GM13976 (cell line): ENCODE results near the gene MAEA.

Source experiments
- DNase-seq: peaks from one replicate; pipeline ENCODE4 v3.0.0; 2012; ENCODE audit warnings: low spot score
- CTCF ChIP-seq: IDR thresholded peaks from 2 replicates; pipeline ENCODE4 v1.5.1; 2012; ENCODE audit warnings: borderline replicate concordance, mild to moderate bottlenecking; ENCODE audit not compliant: insufficient read depth; ENCODE audit errors: extremely low read depth, missing control alignments, control extremely low read depth
- in situ Hi-C: fragments of 300-500 bp; cut with MboI; formaldehyde crosslinking; loops from one replicate; pipeline ENCODE4 v1.12.0; 2022; ENCODE audit warnings: low sequenced_read_pairs, mixed read lengths, inconsistent platforms; ENCODE audit not compliant: unreplicated experiment

Gene MAEA

DNA sequence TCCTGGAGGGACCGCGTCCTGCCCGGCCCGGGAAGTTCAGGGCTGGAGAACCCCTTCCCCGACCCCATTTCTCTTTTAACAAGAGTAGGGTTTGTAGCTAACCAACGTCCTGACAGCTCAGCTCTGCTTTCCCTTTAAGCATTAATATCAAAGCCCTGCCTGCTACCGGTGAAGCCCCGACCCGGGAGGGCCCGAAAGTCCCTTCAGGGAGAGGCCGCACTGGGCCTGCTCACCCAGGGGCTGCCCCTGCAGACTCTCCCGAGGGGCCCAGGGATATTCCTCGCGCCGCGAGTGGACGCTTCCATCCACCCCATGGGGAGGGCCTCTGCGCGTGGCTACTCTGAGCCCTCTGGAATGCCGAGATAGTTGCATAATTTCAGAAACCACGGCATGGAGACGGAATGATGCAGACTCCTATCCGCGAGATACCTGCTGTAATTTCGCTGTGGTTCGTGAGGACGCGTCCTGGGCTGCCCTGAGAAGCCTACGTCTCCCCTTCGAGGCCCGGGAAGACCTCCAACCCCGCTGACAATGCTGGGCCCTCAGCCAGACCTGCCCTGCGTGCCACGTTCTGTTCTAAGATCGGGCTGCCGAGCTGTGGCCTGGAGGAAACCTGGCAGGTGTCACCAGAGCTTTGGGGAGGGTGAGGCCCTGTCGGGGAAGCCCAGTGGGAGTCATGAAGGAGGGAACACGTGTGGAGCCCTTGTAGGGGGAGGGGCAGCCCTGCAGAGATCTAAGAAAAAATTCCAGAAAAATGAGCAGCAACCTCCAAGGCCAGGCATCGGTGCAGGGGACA, 39.8 kb upstream of the MAEA start:
- DNase-seq = peak; percentile 87
- no peak for TF ChIP-seq CTCF
- in situ Hi-C loops = no loop called here

GRCh38 chr4:1250527-1250812, 39.2 kb upstream of the MAEA start:
- DNase-seq = no peak
- TF ChIP-seq CTCF = no peak
- in situ Hi-C loops = no loop called here

- in situ Hi-C loops = no loop called here
- no peak for TF ChIP-seq CTCF
- no peak for DNase-seq
Observed at GRCh38 chr4:1250921-1251772, 38.5 kb upstream of the MAEA start.

DNA sequence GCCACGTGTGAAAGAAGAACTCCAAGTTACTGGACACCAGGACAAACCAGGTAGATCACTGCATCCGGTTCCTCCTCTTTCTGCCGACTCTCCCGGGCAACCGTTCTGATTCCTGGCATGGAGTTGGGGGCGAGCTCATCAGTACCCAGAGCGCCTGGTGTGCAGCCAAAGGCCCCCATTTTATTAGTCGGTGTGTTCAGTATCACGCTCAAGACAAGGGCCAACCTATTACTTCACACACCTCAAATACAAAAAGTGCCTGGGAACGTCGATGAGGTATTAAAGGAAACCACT, 38.0 kb upstream of the MAEA start:
- no peak for TF ChIP-seq CTCF
- no peak for DNase-seq
- in situ Hi-C loops = no loop called here

DNA sequence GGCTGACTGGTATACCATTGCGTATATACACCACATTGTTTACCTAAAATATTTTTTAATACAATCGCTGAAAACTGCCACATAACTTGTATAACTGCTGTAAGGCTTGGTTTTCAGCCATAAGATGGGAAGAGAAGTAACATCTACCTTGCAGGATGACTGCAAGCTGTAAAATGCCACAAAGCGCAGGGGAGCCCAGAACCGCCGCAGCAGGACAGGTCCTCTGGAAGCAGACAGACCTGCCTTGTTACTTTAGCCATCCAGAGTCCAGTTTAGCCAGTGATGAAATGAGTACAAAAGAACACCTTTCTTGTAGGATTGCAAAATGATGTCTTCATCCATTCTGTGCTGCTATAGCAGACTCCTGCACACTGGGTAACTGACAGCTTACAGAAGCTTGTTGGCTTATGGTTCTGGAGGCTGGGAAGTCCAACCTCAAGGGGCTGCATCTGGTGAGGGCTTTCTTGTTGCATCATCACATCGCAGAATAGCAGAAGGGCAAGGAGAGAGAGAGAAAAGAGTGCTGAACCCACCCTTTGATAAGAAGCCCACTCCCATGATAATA, 36.7 kb upstream of the MAEA start:
- no peak for DNase-seq
- in situ Hi-C loops = no loop called here
- TF ChIP-seq CTCF = no peak

- in situ Hi-C loops = no loop called here
- no peak for DNase-seq
- TF ChIP-seq CTCF = no peak
Observed at GRCh38 chr4:1253831-1254230, 35.9 kb upstream of the MAEA start.
